HEK293 (cell line): Measurements from ENCODE around the gene ZSWIM1.

Source experiments
- ATF2 ChIP-seq: fragments of 450-650 bp; formaldehyde crosslinking; IDR thresholded peaks from 2 replicates; pipeline ENCODE4 v1.5.1; 2016; ENCODE audit warnings: missing biosample characterization, missing genetic modification characterization, low read depth
- BCL11A ChIP-seq: fragments of 450-650 bp; formaldehyde crosslinking; IDR thresholded peaks from 2 replicates; pipeline ENCODE4 v1.5.1; 2016; ENCODE audit warnings: low read depth, missing biosample characterization, missing genetic modification characterization
- CTCF ChIP-seq: fragments of 450-650 bp; formaldehyde crosslinking; IDR thresholded peaks from 2 replicates; pipeline ENCODE4 v1.5.1; 2016; ENCODE audit warnings: missing biosample characterization, missing genetic modification characterization
- HOXA7 ChIP-seq: sonication (generic); formaldehyde crosslinking; IDR thresholded peaks from 2 replicates; pipeline ENCODE4 v1.8.1; 2022; ENCODE audit warnings: missing genetic modification reagents, borderline replicate concordance
- KLF1 ChIP-seq: fragments of 450-650 bp; formaldehyde crosslinking; IDR thresholded peaks from 2 replicates; pipeline ENCODE4 v1.5.1; 2016; ENCODE audit warnings: missing biosample characterization, missing genetic modification characterization
- KLF8 ChIP-seq: fragments of 450-650 bp; formaldehyde crosslinking; IDR thresholded peaks from 2 replicates; pipeline ENCODE4 v1.5.1; 2016; ENCODE audit warnings: missing biosample characterization, missing genetic modification characterization
- ZBTB1 ChIP-seq: fragments of 450-650 bp; formaldehyde crosslinking; IDR thresholded peaks from 2 replicates; pipeline ENCODE4 v1.5.1; 2016; ENCODE audit warnings: missing biosample characterization, missing genetic modification characterization
- ZNF140 ChIP-seq: fragments of 450-650 bp; formaldehyde crosslinking; IDR thresholded peaks from 2 replicates; pipeline ENCODE4 v1.5.1; 2016; ENCODE audit warnings: missing biosample characterization, missing genetic modification characterization
- ZNF280D ChIP-seq: fragments of 450-650 bp; formaldehyde crosslinking; IDR thresholded peaks from 2 replicates; pipeline ENCODE4 v1.5.1; 2016; ENCODE audit warnings: missing biosample characterization, missing genetic modification characterization
- ZNF335 ChIP-seq: fragments of 450-650 bp; formaldehyde crosslinking; conservative IDR thresholded peaks from 2 replicates; pipeline ENCODE4 v1.5.1; 2016; ENCODE audit warnings: missing biosample characterization, missing genetic modification characterization
- ZNF510 ChIP-seq: fragments of 450-650 bp; formaldehyde crosslinking; IDR thresholded peaks from 2 replicates; pipeline ENCODE4 v1.5.1; 2018; ENCODE audit warnings: mild to moderate bottlenecking, missing genetic modification characterization, missing biosample characterization; ENCODE audit not compliant: insufficient replicate concordance
- ZNF514 ChIP-seq: fragments of 450-650 bp; formaldehyde crosslinking; IDR thresholded peaks from 2 replicates; pipeline ENCODE4 v1.5.1; 2016; ENCODE audit warnings: missing biosample characterization, missing genetic modification characterization
- ZNF621 ChIP-seq: fragments of 450-650 bp; formaldehyde crosslinking; IDR thresholded peaks from 2 replicates; pipeline ENCODE4 v1.5.1; 2017; ENCODE audit warnings: missing biosample characterization, missing genetic modification characterization

- no peak for TF ChIP-seq HOXA7 (CRISPR knock-in tag)
- no peak for TF ChIP-seq BCL11A (tag by site-specific recombination)
- TF ChIP-seq ZNF335 (tag by site-specific recombination), result no peak
- no peak for TF ChIP-seq ZNF510 (tag by site-specific recombination)
- TF ChIP-seq CTCF (tag by site-specific recombination), result no peak
- no peak for TF ChIP-seq KLF8 (tag by site-specific recombination)
- TF ChIP-seq ZNF621 (tag by site-specific recombination), result no peak
- no peak for TF ChIP-seq ZNF280D
- TF ChIP-seq KLF1, result no peak
- TF ChIP-seq ZNF140 (tag by site-specific recombination), result no peak
- TF ChIP-seq ZNF514 (tag by site-specific recombination), result no peak
- no peak for TF ChIP-seq ATF2
- no peak for TF ChIP-seq ZBTB1 (tag by site-specific recombination)
Observed at GRCh38 chr20:45834797-45835161, 46.2 kb upstream of the ZSWIM1 start.
